IMR-90 (cell line): ENCODE data around the gene SLC24A3. TPM values are rescaled to one million over a fixed set of nuclear protein-coding genes. Genes with fewer than 3 reads are reported as not detected.

Source experiments
- ATAC-seq: fragments of 200-7000 bp; cut with Tn5 transposase; 2 replicates; pipeline ENCODE4 v1.9.1; 2020; ENCODE audit warnings: low read depth, mild to moderate bottlenecking, moderate library complexity
- BruUV-seq: library from RNA; stranded (reverse); fragments of 400-500 nt; replicated peaks from 2 replicates; lab custom pipeline; 2021; lab: Mats Ljungman, UMichigan
- CTCF ChIA-PET: fragments of 300-600 bp; formaldehyde crosslinking; extraction: SDS; loops from one replicate; lab custom pipeline; 2021; ENCODE audit warnings: antibody characterized with exemption; lab: Yijun Ruan, JAX
- POLR2A ChIA-PET: fragments of 300-600 bp; sonication (Branson Sonifier 250); formaldehyde crosslinking; loops from one replicate; lab custom pipeline; 2022; ENCODE audit warnings: antibody characterized with exemption; ENCODE audit not compliant: unreplicated experiment; lab: Charles Lee
- DNase-seq: peaks from one replicate; pipeline ENCODE4 v3.0.0; 2013
- H2AFZ ChIP-seq: replicated peaks from 2 replicates; pipeline ENCODE3; 2013; ENCODE audit warnings: low read length, mild to moderate bottlenecking; ENCODE audit not compliant: poor library complexity
- H2AK5ac ChIP-seq: 2 replicates; pipeline ENCODE4 v1.6.1; 2013; ENCODE audit warnings: low read depth, low read length, inconsistent platforms
- H2AK9ac ChIP-seq: replicated peaks from 2 replicates; pipeline ENCODE3; 2013; ENCODE audit warnings: mild to moderate bottlenecking, low read depth, low read length, moderate library complexity; ENCODE audit not compliant: poor library complexity
- H2BK120ac ChIP-seq: 2 replicates; pipeline ENCODE4 v1.6.1; 2013; ENCODE audit warnings: low read depth, low read length, inconsistent platforms
- H2BK15ac ChIP-seq: 3 replicates; pipeline ENCODE4 v1.6.1; 2013; ENCODE audit warnings: low read depth, low read length, inconsistent platforms
- H2BK20ac ChIP-seq: 2 replicates; pipeline ENCODE4 v1.6.1; 2013; ENCODE audit warnings: low read depth, mild to moderate bottlenecking, inconsistent platforms, low read length, moderate library complexity
- H2BK5ac ChIP-seq: 2 replicates; pipeline ENCODE4 v1.6.1; 2013; ENCODE audit warnings: mild to moderate bottlenecking, low read depth, low read length, inconsistent platforms; ENCODE audit not compliant: poor library complexity, severe bottlenecking
- H3K14ac ChIP-seq: replicated peaks from 2 replicates; pipeline ENCODE4 v1.6.1; 2013; ENCODE audit warnings: low read depth, low read length, inconsistent platforms
- H3K18ac ChIP-seq: 2 replicates; pipeline ENCODE4 v1.6.1; 2013; ENCODE audit warnings: low read depth, low read length, control low read depth
- H3K23ac ChIP-seq: 2 replicates; pipeline ENCODE4 v1.6.1; 2013; ENCODE audit warnings: low read depth, low read length, inconsistent platforms
- H3K27ac ChIP-seq: 2 replicates; pipeline ENCODE4 v1.5.1; 2013; ENCODE audit warnings: mild to moderate bottlenecking, control low read depth, low read length; ENCODE audit not compliant: insufficient read depth
- H3K27me3 ChIP-seq: 2 replicates; pipeline ENCODE4 v1.6.1; 2013; ENCODE audit warnings: low read length; ENCODE audit not compliant: control insufficient read depth, insufficient read depth
- H3K36me3 ChIP-seq: 2 replicates; pipeline ENCODE4 v1.6.1; 2013; ENCODE audit warnings: low read length, mixed read lengths; ENCODE audit not compliant: control insufficient read depth, insufficient read depth
- H3K4ac ChIP-seq: 2 replicates; pipeline ENCODE4 v1.6.1; 2013; ENCODE audit warnings: low read depth, low read length, inconsistent platforms
- H3K4me1 ChIP-seq: 2 replicates; pipeline ENCODE4 v1.6.1; 2013; ENCODE audit warnings: low read length, mixed read lengths; ENCODE audit not compliant: control insufficient read depth, insufficient read depth
- H3K4me2 ChIP-seq: 2 replicates; pipeline ENCODE4 v1.6.1; 2013; ENCODE audit warnings: low read depth, mild to moderate bottlenecking, control low read depth, low read length, moderate library complexity
- H3K4me3 ChIP-seq: 2 replicates; pipeline ENCODE4 v1.5.1; 2013; ENCODE audit warnings: low read depth, mild to moderate bottlenecking, control low read depth, low read length, moderate library complexity; ENCODE audit not compliant: insufficient read depth
- H3K56ac ChIP-seq: 2 replicates; pipeline ENCODE4 v1.6.1; 2013; ENCODE audit warnings: low read length, inconsistent platforms; ENCODE audit not compliant: insufficient read depth; ENCODE audit errors: extremely low read depth
- H3K79me1 ChIP-seq, 2 experiments: 2 replicates each; pipeline ENCODE4 v1.6.1; 2013; ENCODE audit warnings: low read length in 2 of 2, inconsistent platforms in 1 of 2, low read depth in 1 of 2
- H3K9ac ChIP-seq: 2 replicates; pipeline ENCODE4 v1.6.1; 2013; ENCODE audit warnings: low read depth, low read length, control low read depth
- H3K9me1 ChIP-seq: 2 replicates; pipeline ENCODE4 v1.6.1; 2013; ENCODE audit warnings: low read length, inconsistent platforms; ENCODE audit not compliant: insufficient read depth
- H3K9me3 ChIP-seq: 2 replicates; pipeline ENCODE4 v1.6.1; 2013; ENCODE audit warnings: low read length; ENCODE audit not compliant: control insufficient read depth, insufficient read depth
- H4K20me1 ChIP-seq: 2 replicates; pipeline ENCODE4 v1.6.1; 2013; ENCODE audit warnings: low read length, inconsistent platforms; ENCODE audit not compliant: insufficient read depth
- H4K5ac ChIP-seq: 2 replicates; pipeline ENCODE4 v1.6.1; 2013; ENCODE audit warnings: mild to moderate bottlenecking, low read depth, low read length, control low read depth
- H4K8ac ChIP-seq, 2 experiments: 2 replicates each; pipeline ENCODE4 v1.6.1; 2013; ENCODE audit warnings: low read depth in 2 of 2, low read length in 2 of 2, control low read depth in 1 of 2, inconsistent platforms in 1 of 2
- H4K91ac ChIP-seq: 2 replicates; pipeline ENCODE4 v1.6.1; 2013; ENCODE audit warnings: low read depth, low read length, inconsistent platforms; ENCODE audit not compliant: insufficient read depth
- MAFK ChIP-seq: IDR thresholded peaks from 2 replicates; pipeline ENCODE4 v1.6.1; 2012; ENCODE audit warnings: low read depth, low read length, improper control_type of control experiment
- MXI1 ChIP-seq: IDR thresholded peaks from 2 replicates; pipeline ENCODE4 v1.6.1; 2012; ENCODE audit warnings: low read depth, mild to moderate bottlenecking, low read length, moderate library complexity, borderline replicate concordance
- RAD21 ChIP-seq: IDR thresholded peaks from 2 replicates; pipeline ENCODE4 v1.6.1; 2012; ENCODE audit warnings: low read length, improper control_type of control experiment
- dilution Hi-C: fragments of 300-500 bp; cut with HindIII; formaldehyde crosslinking; loops from one replicate; pipeline ENCODE4 v1.14.3; 2018; ENCODE audit warnings: low sequenced_read_pairs; ENCODE audit not compliant: unreplicated experiment
- in situ Hi-C: fragments of 300-500 bp; cut with MboI; formaldehyde crosslinking; loops from 3 replicates; pipeline ENCODE4 v1.14.3; 2019; ENCODE audit warnings: low sequenced_read_pairs, inconsistent platforms, mixed read lengths
- intact Hi-C: fragments of 100-400 bp; cut with micrococcal nuclease; formaldehyde crosslinking; loops from 2 replicates; pipeline ENCODE4 v1.10.0; 2022
- polyA plus RNA-seq, 3 experiments: library from polyadenylated mRNA; depleted of rRNA; stranded (reverse); fragments of >200 nt; gene quantifications; 2 replicates each; pipeline ENCODE4 v1.2.3, GENCODE V29; 2012; ENCODE audit warnings: low replicate concordance in 1 of 3
- total RNA-seq: library from RNA; depleted of rRNA; stranded (reverse); fragments of >200 nt; gene quantifications from 2 replicates; pipeline ENCODE4 v1.2.3, GENCODE V29; 2012

Gene SLC24A3
- total and polyA plus RNA-seq, 2 of the 4 experiments (the other 2 are of a cell fraction), result not detected

DNA sequence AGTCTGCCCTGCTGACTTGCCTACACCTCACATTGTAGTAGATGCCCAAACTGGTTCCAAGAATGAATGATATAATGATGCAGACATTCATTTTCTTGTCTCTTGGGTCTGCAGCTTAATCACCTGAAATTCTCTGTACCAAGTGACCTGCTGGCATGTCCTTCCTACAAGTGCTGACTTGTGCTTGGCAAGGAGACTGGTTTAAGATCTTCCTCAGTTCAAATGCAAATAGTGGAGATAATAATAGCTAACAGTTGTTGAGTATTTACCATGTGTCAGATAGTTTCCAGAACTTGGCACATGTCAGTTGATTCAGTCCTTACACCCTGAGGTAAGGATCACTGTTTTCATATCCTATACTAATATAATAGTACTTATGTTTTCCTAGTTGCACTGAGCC is 223.4 kb downstream of the SLC24A3 start:
- intact Hi-C loops (no loop called here), dilution Hi-C loops (no loop called here), in situ Hi-C loops (no loop called here)
- no peak overlapping the region for H3K27ac ChIP-seq
- ChIA-PET POLR2A (no interaction called here), CTCF (interaction anchor here (1.4 kb wide), 1 partner anchor 14 kb away, joined by 3 read pairs; no protein-coding TSS in a partner anchor)
- H3K4ac ChIP-seq, result no peak overlapping the region
- no peak overlapping the region for H3K18ac ChIP-seq
- H3K4me1 ChIP-seq, result no peaks in the 10 kb centered on the region
- H2BK120ac ChIP-seq, result no peak overlapping the region
- H2AK9ac ChIP-seq, result no peak overlapping the region
- ATAC-seq (no peak), DNase-seq (no peak)
- no peak overlapping the region for H4K5ac ChIP-seq
- no peak overlapping the region for H4K8ac ChIP-seq
- no TSS peak for BruUV-seq
- no peak overlapping the region for H3K14ac ChIP-seq
- H2BK20ac ChIP-seq, result no peak overlapping the region
- TF ChIP-seq MAFK (no peak), RAD21 (no peak), MXI1 (no peak)
- H2BK5ac ChIP-seq, result no peak overlapping the region
- H3K9me1 ChIP-seq, result no peaks in the 10 kb centered on the region
- no peak overlapping the region for H3K9ac ChIP-seq
- no peaks in the 10 kb centered on the region for H4K20me1 ChIP-seq
- H2AK5ac ChIP-seq, result no peak overlapping the region
- H3K9me3 ChIP-seq, result no peaks in the 10 kb centered on the region; the same call in 1 of the 2 replicates
- no peak overlapping the region for H4K91ac ChIP-seq
- H3K56ac ChIP-seq, result no peak overlapping the region
- no peaks in the 10 kb centered on the region for H3K79me1 ChIP-seq
- H3K4me2 ChIP-seq, result no peak overlapping the region
- H3K27me3 ChIP-seq, result no peaks in the 10 kb centered on the region
- no peak overlapping the region for H3K23ac ChIP-seq
- no peak overlapping the region for H2AFZ ChIP-seq
- H3K36me3 ChIP-seq, result no peaks in the 10 kb centered on the region
- H2BK15ac ChIP-seq, result no peak overlapping the region
- H3K4me3 ChIP-seq, result no peak overlapping the region
